AG08396 (cell line): ENCODE data around the gene MDK.

Source experiments
- DNase-seq: peaks from one replicate; pipeline ENCODE4 v3.0.0; 2012; ENCODE audit warnings: low spot score, mixed read lengths

Gene MDK

GRCh38 chr11:46383974-46384701, 2.7 kb downstream of the MDK start:
- no peak for DNase-seq

- DNase-seq, result no peak
Observed at GRCh38 chr11:46385169-46386004, 3.9 kb downstream of the MDK start.

- DNase-seq, result no peak
Observed at GRCh38 chr11:46386005-46386578, 4.6 kb downstream of the MDK start.

- DNase-seq, result peak; percentile 74
Observed at GRCh38 chr11:46386674-46387073, 5.2 kb downstream of the MDK start.

- DNase-seq, result no peak
Observed at GRCh38 chr11:46387456-46387855, 6.0 kb downstream of the MDK start.

- DNase-seq, result no peak
Observed at GRCh38 chr11:46387919-46388618, 6.6 kb downstream of the MDK start.

GRCh38 chr11:46388619-46389449, 7.4 kb downstream of the MDK start:
- no peak for DNase-seq

- peak; percentile 92 for DNase-seq
Observed at GRCh38 chr11:46389450-46390330, 8.2 kb downstream of the MDK start.

- no peak for DNase-seq
Observed at GRCh38 chr11:46390331-46391171, 9.1 kb downstream of the MDK start.

GRCh38 chr11:46391186-46391577, 9.7 kb downstream of the MDK start:
- DNase-seq, result no peak

- peak; percentile 86 for DNase-seq
Observed at GRCh38 chr11:46391578-46392420, 10.3 kb downstream of the MDK start, which contains the start of gene CHRM4. Gene CHRM4 (minus strand): TSS chr11:46391776. CDS start chr11:46386557, 5,219 bp downstream.

GRCh38 chr11:46392421-46393230, 11.2 kb downstream of the MDK start:
- DNase-seq, result peak; percentile 97

GRCh38 chr11:46393231-46393616, 11.8 kb downstream of the MDK start:
- DNase-seq, result no peak

GRCh38 chr11:46393759-46394158, 12.3 kb downstream of the MDK start:
- no peak for DNase-seq

- DNase-seq, result no peak
Observed at GRCh38 chr11:46397526-46397925, 16.1 kb downstream of the MDK start.

GRCh38 chr11:46402957-46403902, 21.8 kb downstream of the MDK start:
- DNase-seq, result no peak
